Stimulated activated CD8-positive, alpha-beta memory T cell treated with anti-CD3 and anti-CD28 coated beads, Interleukin-7, amount 100 ng/mL, for 48 hours (primary cell): ENCODE results near the gene KBTBD8.

Experiments
- DNase-seq, 2 donors: peaks; one replicate each; pipeline ENCODE4 v3.0.0-alpha.2; 2020; ENCODE audit warnings: low read depth in 1 of 2; ENCODE audit errors: extremely low read depth in 1 of 2

Gene KBTBD8

DNA sequence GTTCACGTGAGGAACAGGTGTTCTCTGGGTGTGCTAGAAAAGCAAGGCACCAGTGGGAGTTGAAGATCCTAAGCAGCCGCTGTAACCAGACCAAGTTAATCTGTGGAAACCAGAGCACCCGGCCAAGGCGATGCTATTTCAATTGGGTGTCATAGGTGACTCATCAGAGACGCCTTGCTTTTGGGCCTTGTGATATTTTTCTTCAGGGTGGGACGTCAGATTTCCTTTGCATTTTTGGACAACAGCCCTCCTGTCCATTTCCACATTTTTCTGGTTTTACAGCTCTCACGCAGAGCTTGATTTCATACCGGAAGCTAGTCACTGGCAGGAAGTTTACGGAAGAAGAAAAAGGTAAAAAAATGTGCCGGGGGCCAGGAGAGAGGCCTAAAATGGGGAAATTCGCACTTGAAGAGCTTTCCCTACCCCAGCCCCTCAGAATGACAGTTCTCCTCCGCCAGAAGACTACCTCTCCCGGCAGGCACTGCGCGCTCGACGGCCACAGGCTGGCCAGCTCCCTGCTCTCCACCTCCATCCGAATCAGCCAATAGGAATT is 471 bp upstream of the KBTBD8 start:
- DNase-seq, result no peak

DNA sequence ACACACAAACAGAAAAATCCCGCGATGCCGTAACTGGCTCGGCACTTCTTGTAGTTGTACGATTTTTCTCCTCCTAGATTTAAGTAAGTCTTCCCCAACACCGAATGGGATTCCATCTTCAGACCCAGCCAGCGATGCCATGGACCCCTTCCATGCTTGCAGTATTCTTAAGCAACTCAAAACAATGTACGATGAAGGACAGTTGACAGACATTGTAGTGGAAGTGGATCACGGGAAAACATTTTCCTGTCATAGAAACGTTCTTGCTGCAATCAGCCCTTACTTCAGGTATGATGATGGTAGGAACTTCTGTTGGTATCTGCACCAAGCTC is 763 bp downstream of the KBTBD8 start:
- DNase-seq, result no peak

DNA sequence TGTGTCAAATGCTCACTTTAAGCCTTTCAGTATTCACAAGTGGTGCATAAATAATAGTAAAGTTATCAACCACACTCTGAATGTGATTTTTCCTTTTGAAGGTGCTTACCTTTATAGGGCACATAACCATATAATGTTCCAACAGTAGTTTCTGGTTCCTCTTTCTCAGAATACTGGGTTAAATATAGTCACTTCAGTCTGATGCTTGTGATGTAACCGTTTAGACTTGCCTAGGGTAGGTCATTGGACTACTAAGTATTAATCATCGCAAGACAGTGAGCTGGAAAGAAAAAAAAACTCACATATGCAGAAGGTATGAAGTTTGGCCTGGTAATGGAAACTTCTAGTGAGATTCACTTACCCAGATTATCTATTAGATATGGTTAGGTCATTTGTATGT is 1.9 kb downstream of the KBTBD8 start:
- DNase-seq, result no peak

DNA sequence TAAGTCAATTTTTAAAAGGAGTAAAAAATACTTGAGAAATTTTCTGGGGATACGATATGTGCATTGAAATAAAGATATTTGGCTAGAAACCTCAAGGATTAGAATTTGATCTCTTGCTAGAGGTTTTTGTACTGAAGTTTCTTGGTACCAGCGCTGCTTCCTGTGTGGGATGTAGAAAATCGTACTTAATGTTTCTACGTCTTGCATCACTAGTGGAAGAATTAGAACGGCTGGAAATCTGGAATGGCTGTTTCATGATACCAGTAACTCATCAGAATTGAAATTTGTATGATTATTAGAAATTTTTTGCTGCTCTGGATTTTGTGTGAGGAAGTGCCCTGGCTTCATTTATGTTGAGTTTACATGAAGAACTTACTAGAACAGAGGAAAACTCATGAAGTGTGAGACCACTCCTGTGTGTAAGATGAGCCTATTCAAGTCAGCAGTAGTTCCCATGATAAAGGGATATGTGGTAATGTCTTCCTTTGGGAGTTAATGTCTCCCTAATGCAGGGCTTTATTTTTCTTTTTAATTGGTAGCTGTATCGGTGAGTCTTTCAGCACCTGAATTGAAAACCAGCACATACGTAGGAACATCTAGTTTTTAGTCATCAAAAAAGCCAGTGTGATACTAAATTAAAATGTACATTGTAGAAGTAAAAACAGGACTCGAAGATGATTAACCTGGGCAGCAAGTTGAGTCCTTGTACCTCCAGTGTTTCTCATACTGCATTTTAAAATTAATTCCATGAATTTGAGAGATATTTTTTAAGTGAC is 3.2 kb downstream of the KBTBD8 start:
- DNase-seq, result no peak

DNA sequence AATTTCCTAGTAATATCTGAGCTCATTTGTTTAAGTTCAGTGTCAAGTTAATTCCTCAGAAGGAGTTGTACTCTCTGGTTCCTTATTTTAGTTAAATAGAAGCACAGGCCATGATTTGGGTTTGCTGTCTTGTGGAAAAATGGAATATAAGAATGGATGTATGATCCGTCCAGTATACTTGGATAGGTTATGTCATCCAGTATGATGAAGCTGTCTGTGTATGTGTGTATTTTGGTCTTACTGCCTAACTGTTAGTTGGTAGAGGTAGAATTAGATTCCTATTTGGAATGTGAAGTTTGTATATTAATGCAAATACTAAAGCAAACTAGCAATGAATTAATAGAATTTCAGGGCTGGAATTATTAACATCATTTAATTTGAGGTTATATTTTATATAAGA is 7.9 kb downstream of the KBTBD8 start:
- DNase-seq, result no peak

DNA sequence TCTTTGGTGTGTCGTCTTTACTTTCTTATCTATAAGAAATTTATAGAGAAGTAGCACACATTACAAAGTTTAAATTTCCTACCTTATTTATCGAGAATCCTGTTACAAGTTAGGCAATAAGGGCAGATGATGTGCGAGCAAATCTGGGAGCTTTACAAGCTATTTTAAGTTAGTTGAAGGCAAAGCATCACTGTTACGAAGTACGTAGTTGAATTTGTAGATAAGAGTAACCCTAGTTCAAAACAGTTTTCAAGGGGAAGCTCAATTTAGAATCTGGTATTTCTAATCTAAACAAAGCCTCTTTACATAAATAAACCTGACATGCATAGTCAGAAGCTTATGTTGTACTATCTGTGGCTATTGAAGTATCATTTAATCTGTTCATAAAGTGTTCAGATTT is 8.4 kb downstream of the KBTBD8 start:
- no peak for DNase-seq

DNA sequence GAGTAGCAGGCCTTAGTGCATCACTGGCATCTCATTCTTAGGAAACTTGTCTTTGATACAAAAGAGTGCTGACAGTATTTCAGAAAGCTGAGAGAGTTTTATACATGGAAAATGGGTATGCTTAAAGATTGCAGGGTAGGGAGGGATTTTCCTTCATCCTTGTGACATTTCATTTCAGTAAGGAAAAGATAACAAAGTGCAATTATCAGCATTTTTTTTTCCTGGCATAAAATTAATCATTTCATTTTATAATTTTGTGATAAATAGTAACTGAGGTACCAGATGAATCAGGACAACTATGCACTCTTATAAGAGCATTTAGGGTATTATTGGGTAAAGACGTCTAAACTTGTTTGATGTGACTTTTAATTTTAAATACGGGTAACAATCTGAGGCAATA is 10.3 kb downstream of the KBTBD8 start:
- DNase-seq, result no peak

DNA sequence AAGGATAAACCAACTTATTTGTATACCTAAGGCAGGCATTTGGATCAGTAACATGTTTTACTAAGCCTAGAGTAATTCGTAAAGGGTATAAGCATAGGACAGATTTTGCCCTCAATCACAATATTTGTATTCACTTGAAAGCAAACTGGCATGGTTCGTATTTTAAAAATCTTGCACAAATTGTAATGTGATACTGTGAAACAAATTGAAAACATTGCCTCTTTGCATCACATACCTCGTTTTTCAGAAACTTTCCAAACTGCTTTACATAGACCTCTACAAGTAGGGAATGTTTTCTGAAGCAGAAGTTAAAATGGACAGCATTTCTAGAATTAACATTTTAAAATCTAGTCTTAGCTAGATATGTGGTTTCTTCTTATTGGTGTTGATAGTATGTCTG is 11.6 kb downstream of the KBTBD8 start:
- DNase-seq, result no peak

DNA sequence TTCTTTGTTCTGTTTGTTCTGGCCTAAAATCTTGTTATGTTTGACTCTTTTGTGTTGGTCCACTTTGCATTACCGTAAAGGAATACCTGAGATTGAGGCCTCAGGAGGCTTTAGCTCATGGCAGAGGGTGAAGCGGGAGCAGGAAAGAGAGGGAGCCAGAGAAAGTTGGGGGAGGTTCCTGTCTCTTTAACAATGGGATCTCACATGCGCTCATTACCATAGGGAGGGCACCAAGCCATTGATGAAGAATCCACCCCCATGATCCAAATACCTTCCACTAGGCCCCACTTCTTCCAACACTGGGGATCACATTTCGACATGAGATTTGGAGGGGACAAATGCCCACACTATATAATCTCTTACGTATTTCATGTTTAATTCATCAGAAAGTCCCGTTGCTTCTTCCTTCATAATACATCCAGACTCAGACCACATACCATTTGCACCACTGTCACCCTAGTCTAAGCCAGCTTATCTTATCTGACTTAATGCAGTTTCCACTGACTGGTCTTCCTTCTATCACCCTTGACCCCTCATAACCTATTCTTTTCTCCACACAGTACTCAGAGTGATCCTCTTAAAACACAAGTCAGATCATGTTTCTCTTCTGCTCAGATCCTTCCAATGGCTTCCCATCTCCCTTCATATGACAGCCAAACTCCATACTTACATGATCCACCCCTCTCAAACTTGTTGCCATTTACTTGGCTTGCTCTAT is 13.5 kb downstream of the KBTBD8 start:
- no peak for DNase-seq

DNA sequence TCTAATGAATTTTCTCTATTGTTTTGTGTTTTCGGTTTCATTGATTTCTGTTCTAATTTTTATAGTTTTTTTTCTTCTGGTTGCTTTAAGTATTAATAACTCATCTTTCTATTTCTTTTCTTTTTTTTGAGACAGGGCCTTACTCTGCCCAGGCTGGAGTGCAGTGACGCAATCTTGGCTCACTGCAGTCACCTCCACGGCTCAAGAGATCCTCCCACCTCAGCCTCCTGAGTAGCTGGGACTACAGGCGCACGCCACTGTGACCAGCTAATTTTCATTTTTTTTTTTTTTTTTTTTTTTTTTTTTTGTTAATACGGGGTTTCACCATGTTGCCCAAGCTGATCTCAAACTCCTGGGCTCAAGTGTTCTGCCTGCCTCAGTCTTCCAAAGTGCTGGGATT is 14.5 kb downstream of the KBTBD8 start:
- DNase-seq, result no peak

DNA sequence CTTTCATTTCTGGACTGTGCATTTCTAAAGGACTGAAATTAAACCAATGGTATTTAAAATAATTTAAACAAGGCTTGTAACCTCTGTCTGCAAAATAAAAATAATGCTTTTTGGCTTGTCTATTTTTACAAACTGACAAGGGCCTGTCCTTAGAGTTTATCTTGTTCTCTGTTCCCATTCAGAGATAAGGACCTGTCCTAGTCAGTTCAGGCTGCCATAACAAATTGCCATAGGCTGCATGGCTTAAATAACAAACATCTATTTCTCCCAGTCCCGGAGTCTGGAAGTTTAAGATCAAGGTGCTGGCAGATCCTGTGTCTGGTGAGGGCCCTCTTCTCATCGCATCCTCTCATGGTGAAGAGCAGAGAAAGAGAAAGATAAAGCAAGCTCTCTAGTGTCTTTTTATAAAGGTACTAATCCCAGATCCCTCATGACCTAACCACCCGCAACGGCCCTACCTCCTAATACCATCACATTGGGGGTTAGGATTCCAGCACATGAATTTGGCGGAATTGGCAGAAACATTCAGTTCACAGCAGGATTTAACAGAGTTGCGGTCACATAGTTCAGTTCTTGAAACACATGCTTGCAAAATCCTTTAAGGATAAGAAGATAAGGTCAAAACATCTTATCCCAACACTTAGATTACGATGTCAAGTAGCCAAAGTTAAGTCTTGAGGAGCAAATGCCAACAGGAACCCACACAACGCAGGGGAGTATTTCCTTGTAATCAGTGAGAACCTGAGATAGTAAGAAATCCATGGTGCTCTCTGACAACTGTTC is 17.8 kb downstream of the KBTBD8 start:
- DNase-seq, result no peak

DNA sequence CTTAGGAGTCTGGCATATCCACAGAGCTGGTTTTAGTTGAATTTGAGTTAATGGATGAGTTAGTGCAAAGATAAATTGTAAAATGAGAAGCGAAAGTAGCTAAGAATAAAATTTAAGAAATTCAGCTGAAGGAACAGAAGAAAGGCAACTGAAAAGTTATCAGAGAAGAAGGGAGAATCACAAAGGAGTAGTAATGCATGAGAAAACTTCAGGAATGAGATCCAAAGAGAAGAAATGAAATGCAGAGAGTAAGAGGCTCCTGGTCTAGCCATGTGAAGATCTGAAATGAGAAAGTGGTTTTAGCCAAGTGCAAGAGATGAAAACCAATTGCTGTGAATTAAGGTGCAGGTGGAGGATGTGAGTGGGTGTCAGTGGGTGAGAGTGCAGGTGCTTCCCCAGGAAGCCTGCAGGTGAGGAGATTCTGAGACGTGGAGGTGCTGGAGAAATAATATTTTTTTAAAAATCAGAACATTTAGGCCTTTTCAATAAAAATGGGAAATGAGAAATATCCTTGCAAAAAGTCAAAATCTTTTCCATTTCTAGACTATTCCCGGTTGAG is 18.5 kb downstream of the KBTBD8 start:
- no peak for DNase-seq

DNA sequence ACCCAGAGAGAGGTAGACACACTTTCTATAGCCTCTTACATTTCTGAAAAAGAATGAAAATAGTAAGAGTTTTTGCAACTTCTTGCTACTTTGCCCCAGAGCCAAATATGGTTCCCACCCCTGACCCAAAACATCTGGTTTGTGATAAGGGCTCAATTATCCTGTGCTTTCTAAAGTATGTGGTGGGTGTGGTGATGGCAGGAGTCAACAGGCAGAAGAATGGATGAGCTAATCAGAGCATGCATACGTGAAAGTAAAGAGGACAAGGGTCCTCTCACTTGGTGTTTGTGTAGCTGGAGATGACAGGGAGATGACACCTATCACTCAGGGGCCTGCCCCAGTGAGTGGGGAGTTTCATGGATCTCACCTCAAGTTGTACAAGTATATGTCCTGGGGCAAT is 19.1 kb downstream of the KBTBD8 start:
- DNase-seq, result no peak

DNA sequence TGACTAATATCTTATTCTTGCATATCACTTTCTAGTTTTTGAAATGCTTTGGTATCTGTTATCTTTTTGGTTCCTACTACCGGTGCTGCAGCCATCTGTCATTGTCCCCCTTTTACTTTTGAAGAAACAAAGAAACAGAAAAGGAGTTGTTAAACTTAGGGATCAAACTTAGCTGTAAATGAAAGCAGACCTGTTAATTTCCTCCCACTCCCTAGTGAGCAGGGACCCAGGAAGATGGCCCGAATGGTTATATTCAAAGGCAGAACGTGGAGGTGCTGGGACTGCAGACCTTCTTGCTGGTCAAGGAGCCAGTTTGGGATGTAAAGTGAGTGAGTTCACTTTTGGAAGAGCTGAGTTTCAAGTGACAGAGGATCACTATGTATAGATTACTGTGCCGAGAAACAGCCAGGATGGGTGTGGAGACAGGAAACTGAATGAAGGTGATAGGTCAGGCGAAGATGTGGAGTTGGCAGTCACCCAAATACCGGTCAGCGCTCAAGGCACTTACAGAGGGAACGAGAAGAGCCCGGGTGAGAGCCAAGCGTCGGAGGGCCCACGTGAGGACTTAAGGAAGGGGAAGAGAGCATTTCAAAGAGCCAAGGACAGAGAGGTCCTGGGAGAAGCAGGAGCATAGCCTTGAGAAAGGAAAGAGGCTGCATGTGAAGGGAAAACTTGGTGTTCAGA is 20.1 kb downstream of the KBTBD8 start:
- DNase-seq, result peak in 1 of 2 donors; percentile 2

DNA sequence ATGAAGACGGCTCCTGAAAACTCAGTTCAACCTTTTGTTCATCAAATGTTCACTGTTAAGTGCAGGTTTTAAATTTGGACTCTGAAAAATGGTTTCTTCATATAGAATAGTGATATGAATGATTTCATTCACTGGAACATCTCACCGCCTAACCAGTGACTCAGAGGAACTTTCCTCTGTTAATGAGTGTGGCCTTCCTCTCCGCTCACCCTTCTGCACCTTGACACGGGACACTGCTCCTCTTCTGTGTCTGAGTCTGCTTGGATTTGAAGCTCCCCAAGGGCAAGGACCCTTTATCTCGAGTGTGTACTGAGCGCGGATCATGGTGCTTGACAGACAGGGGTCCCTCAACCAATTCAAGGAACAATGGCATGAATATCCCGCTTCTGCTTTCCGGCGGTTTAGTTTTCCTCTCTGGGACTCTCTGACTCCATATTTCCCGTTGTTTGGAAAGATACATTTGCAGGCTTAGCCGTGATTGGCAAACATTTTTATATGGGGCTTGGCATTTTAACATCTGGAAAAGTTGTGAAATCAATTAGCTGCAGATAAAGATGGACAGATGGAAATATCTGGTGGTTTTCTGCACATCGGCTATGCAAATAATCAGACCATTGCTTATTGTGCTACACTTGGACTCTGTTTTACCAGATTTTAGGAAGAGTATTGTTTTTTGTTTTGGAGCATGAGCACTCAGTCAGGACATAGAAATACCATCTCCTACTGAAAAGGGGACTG is 20.9 kb downstream of the KBTBD8 start:
- no peak for DNase-seq

DNA sequence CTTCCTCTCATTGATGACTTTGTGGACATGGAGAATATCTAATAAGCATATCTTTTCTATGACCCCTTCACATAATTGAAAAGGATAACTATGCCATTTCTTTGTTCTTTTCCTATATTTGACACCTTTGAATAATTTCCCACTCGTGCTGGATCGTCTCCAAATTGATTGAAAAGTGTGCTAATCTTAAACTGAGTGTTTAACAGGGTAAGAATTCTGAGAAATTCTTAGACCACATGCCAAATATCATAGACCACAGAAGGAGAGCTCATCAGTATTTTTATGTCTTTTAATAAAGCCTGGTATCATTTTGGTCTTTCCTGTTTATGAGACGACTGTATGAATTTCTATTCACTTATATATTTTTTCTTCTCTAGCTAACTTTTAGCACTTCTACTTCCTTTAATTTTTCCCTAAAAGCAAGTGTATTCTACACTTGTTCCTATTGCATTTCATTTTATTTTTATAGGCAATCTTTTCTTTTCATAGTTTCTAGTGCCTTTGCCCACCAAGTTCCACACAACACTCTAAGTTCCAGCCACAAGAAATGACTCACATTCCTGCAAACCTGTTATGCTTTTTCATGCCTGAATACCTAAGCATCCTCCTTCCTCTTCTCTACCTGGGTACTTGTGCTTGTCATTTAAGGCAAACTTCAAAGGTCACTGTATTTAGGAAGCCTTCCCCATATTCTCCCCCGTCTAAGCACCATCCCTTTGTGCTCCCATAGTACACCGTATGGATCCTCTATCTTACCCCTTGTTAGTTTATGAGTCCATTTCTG is 30.1 kb downstream of the KBTBD8 start:
- no peak for DNase-seq

DNA sequence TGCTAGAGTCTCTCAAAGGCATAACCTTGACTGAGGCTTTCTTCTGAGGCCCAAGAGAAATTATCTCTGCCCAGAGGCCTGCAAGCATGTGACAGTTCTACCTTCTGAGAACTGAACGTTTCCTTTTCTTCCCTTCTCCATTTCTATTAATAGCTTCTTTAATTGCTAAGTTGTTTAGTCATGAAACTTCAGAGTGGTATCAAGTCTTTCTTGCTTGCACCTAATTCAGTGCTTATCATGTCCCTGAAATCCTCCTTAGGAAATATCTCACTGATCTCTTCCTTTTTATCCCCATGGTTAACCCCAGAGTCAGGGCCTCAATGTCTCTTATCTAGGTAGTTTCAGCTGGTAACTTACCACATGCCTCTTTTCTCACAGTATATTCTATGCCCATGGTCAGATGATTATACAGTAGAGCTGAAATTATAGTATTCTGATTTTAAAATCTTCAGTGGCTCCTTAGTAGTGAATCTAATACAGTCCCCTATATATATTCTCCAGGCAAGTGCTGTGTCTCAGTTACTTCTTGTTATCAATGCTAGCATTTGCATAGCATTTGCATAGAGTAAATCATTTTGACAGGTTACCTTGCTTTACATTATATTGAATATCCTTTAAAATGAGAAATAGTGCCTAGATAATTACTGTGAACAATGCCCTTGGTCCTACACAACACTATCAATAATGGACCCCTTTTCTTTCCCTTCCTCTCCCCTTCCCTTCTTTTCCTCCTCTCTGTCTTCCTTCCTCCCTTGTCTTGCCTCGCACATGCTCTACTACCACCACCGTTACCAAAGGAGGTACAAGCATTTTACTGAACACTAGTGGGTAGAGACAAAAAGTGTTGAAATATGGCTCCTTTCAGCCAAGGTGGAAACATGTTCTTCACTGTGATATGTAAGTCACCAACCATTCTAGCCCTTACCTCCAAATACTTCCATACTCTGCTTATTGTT is 33.0 kb downstream of the KBTBD8 start:
- DNase-seq, result no peak

DNA sequence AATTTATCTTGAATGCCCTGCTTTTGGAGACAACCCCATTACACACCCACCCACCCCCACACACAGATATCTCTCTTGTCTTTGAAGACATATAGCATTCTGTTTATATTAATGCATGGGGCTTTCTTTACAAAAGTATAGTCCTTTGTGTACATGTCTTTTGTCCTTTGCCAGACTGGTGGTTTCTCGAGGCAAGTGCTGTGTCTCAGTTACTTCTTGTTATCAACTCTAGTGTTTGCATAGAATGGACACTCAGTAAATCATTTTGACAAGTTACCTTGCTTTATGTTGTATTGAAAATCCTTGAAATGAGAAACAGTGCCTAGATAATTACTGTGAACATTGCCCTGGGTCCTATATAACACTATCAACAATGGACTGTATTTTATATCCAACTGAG is 33.9 kb downstream of the KBTBD8 start:
- DNase-seq, result no peak
